ENCODE measurements around the gene SLC8A1.

The SLC8A1 gene

GRCh38 chr2:40451918-40452605 lies at the start of gene SLC8A1:
Gene SLC8A1 (minus strand): TSS chr2:40452090.
- DNase-seq = no peak

DNA sequence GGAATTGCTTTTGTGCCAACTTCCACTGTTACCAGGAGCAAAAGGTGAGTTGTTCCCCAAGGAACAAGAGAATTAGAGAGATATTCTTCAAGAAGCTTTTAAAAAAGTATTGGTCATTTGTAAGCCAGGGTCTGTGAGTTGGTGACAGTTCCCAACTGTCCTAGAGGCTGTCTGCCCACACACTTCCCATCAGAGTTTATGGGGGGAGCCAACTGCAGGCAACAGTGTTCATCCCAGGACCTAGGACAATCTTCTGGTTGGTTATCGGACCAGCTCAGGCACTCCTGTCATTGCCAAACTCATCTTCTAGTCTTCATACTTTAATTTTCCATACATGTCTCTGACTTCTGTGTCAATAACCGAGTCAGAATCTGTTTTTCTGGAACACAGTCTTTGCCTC lies 47.5 kb upstream of the SLC8A1 start:
- no peak for DNase-seq

DNA sequence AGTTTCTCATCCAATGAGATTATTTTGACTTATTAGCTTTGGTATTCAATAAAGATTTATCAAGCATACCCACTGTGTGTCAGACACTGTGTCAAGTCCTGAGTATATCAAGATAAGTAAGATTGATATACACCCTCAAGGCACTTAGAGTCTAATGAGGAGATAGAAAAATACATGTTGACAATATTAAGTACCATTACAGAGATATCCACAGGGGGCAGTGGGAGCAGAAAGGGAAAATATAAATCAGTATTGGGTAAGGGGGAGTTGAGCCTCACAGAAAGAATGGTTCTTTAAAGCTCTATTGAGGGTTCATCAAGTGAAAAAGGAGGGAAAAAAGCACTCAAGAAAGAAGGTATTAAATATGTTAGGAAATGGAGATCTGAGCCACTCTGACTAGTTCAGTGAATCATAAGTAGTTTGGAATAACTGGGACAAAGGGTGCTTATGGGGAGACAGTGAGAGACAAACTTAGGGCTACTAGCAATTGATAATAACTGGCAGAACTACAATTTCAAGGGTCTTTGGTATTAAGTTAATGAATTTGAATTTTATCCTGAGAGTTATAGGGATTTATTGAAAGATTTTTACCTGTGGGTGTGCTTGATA lies 45.5 kb upstream of the SLC8A1 start:
- no peak for DNase-seq

DNA sequence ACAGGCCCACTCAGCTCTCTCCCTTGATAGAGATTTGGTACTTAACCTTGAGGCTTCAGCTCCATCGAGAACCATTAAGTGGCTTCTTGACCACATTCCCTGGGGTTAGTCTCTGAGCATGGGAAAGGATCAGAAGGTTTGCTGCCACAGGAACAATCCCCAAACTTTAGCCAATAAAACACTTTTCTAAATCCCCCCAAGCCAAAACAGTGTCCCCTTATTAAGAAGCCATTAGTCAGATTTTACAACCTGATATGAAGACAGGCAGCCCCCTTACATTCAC lies 37.7 kb upstream of the SLC8A1 start:
- DNase-seq = no peak

DNA sequence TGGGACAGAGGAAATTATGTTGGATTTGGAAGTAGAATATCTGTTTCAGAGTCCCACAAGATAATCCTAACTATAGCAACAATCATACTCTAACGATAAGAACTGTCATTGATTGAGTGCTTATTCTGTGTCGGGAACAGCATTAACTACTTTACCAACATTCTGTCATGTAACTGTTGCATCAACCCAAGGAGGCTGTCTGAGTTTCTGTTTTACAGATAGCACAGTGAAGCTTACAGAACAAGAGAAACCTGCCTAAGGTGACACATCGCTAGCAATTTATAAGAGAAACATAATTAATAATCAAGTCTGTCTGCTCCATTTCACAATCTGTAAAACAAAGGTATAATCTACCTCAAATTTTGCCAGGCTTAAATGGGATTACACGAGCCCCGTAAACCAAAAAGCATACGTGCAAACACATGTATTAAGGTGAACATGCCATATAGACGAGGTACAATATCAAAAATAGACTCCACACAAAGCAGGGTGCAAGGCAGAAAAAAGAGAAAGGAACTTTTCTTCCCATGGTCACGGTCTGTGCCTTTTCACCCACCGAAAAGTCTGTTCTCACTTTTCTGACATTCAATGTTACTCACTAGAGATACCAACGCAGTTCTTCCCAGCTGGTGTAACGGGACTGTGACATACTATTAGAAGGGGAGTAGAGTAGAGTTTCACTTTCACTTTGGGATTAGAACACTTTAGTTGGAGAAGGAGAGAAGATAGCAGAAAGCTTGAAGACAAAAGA lies 37.2 kb upstream of the SLC8A1 start:
- no peak for DNase-seq

GRCh38 chr2:40488101-40488601 lies 36.3 kb upstream of the SLC8A1 start:
- no peak for DNase-seq

- DNase-seq = no peak
Measured at GRCh38 chr2:40487602-40488001, 35.7 kb upstream of the SLC8A1 start.

DNA sequence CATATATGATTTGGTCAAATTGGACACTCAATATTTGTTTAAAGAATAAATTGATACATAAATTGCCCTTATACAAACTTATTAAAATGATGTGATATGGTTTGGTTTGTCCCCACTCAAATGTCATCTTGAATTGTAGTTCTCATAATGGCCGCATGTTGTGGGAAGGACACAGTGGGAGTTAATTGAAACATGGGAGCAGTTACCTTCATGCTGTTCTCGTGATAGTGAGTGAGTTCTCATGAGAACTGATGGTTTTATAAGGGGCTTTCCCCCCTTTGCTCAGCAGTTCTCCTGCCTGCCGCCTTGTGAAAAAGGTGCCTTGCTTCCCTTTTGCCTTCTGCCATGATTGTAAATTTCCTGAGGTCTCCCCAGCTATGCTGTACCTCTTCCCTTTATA lies 34.0 kb upstream of the SLC8A1 start:
- DNase-seq = no peak

DNA sequence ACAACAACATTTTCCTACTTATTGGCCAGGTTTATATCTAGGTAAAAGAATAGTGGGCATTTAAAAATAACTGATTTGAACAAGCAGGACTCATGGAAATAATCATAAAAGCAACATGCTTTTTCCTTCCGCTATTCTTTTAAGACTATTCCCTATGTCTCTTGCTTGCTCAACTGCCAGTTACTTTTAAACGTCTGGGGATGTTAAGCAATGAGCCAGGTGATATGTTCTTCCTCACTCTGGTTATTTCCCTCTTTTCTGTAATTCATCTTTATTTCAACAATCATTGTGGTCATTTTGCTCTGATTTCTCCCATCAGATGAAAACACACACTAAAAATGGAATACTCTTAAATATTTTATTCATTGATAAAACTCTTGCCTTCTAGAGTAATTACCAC lies 33.4 kb upstream of the SLC8A1 start:
- DNase-seq = no peak

DNA sequence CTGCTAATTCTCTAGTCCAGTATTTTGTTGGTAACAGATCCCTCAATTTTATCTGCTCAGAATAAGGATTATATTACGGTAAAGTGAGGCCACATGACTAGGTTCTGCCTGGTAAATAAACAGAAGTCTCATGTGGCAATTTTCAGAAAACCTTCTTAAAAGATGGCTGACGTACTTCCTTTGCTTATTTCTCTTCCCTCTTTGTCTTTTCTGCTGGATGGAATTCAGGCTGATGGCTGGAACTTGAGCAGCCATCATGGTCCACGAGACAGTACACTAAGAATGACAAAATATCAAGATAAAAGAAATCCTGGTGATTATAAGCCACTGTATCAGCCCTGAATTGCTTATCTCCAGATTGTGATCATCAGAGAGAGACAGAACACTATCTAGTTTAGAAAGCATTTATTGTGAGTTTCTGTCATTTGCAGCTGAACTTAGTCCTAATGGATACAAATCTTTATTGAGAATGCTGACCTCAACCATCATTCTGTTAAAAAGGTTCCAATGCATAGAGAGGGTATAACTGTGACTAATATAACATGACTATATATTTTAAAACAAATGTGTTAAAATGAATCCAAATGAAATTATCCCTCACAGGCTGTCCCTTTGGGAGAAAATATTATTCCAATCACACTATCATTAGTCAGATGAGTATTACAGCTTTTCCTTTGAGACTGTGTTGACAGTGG lies 31.8 kb upstream of the SLC8A1 start:
- no peak for DNase-seq

DNA sequence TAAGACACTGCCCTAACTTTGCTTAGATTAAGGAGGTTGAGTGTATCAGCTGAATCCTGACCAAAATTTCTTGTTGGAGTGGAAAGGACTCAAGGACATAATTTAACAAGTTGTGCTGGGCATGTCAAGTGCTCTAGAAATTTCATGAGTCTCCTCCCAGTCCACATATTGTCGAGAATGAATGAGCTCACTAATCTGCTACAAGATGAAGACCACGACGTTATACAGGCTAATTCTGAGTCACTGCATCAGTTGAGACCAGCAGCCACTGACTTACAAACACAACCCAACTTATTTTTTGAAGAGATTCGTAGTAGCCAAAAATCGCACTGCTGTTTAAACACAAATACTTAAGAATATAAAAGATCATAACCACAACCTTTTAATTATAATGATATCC lies 28.7 kb upstream of the SLC8A1 start:
- no peak for DNase-seq

GRCh38 chr2:40480073-40480472 lies 28.2 kb upstream of the SLC8A1 start:
- no peak for DNase-seq

DNA sequence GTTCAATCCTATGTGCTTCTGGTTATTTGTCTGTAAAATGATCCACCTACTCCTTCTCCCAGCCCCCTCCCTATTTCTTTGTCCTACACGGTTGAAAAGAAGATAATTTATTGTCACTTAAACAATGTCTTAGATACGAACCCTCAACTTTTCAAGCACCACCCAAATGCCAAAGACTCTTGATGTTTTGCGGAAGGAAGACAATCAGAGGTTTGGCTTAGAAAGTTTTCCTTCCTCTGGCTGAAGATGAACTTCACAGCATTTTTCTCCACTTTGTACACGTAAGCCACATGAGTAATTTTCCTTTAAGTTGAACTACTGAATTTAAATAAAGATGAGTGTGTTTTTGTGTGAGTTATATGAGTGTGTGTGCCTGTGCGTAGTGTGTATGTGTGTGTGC lies 25.5 kb upstream of the SLC8A1 start:
- DNase-seq = no peak

- DNase-seq = no peak
Measured at GRCh38 chr2:40476436-40476835, 24.5 kb upstream of the SLC8A1 start.

GRCh38 chr2:40474306-40474705 lies 22.4 kb upstream of the SLC8A1 start:
- DNase-seq = no peak

DNA sequence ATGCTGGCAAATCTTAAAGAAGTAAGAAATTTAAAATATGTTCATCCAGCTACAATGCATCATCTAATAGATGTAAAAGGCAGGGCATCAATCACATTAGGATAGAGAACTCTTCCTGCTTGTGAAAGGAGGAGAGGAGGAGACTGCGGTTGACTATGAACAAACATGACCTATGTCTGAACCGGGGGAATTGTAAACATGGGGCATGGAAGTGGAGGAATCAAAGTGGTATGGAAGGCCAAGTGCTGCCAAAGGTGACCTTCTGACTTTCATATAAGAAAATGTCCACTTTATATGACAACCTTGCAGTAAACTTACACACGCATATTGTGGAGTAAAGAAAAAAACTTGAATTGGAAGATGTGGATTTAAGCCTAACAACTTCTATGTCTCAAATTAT lies 20.0 kb upstream of the SLC8A1 start:
- no peak for DNase-seq

DNA sequence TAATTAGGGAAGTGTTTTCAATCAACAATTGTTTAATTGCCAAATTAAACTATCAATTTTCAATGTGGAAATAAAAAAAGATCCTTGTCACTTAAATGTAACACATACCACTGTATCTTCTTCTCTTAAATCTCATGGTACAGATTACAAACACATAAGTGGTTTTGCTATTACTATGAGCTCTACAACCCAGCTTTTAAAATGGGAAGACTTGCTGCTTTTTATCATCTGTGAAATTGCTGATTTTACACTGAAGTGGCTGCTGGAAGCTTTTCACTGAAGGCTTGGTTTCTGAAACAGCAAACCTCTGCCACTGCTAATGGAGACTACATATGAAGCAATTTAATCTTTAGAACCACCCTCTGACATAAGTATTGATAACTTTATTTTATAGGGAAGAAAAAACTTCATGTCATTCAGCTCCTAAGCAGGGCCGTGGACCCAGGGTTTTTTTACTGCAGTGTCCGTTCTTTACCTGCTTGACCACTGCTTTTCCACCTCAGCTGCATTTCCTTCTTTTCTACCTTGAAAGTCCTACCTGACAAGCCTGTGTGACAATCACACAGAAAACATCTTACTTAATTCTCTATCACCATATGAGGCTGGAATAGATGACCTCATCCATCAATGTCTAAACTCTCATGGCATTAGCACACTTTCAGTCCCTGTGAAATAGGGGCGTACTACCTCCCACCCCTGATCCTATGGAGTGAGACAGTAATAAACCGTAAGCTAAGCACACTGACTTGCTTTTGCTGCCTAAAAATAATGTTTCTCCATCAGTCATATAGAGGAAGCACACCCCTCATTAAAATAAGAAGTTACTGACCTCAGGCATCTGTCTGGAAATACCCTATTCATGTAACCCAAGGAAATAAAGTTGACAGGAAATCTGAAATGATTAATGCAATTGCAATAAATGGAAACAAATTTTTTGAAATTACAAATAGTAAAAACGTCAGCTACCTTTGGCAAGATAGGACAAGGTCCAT lies 19.2 kb upstream of the SLC8A1 start:
- DNase-seq = no peak

GRCh38 chr2:40466935-40467572 lies 15.2 kb upstream of the SLC8A1 start:
- DNase-seq = no peak

- no peak for DNase-seq
Measured at GRCh38 chr2:40466332-40466906, 14.5 kb upstream of the SLC8A1 start.

GRCh38 chr2:40463112-40463511 lies 11.2 kb upstream of the SLC8A1 start:
- no peak for DNase-seq

DNA sequence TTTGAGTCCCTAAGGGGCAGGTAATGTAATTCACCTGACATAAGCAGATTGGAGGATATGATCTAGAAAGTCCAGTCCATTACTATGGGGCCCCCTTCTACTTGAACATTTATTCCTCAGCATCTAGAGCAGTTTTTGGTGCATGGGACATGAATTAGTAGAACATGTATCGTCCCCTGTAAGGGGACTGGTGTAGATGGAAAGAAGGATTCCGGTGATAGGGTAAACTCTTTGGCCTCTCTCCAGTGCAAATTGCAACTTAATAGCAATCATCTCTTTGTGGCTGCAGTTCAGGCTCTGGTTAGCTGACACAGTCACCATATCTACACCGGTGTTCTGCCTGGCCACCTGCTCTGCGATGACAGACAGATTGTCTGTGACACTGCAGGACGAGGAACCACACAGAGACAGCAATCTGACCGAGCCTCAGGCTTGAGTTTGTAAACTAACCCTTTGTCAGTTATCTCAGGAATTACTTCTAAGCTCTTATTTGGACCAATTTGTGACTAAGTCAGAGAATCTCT lies 6.4 kb upstream of the SLC8A1 start:
- DNase-seq = no peak

All from SHP77 (cell line).